ENCODE results near the gene STARD3NL.
"Not testable (repeated sequence)": the region's sequence is repeated elsewhere in the genome, so short reads cannot be mapped to it uniquely, and the experiment has no call there.

The STARD3NL gene

DNA sequence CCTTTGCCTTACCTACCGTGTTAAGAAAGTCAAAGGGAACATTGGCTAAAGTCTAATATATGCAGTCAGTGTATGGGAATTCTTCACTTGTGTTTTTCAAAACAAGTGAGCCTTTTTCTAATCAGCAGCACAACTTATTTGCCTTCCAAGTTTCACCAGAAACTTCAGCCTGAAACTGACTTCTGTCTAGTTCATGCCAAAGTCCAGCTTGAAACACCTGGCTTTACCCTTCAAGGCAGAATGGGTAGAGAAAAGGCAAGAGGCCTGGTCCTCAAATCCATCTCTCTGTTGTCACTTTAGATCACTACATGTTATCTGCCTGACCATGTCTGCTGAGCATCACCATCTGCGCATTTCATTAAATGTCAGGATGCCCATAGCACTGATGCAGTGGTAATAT lies 92.4 kb downstream of the STARD3NL start:
- not testable (repeated sequence) for DNase-seq

GRCh38 chr7:38273286-38273995 lies 95.4 kb downstream of the STARD3NL start, which contains the start of gene TARP:
Gene TARP (minus strand): TSS chr7:38273636.
- DNase-seq = no peak

GRCh38 chr7:38274486-38274885 lies 96.4 kb downstream of the STARD3NL start:
- DNase-seq = no peak

DNA sequence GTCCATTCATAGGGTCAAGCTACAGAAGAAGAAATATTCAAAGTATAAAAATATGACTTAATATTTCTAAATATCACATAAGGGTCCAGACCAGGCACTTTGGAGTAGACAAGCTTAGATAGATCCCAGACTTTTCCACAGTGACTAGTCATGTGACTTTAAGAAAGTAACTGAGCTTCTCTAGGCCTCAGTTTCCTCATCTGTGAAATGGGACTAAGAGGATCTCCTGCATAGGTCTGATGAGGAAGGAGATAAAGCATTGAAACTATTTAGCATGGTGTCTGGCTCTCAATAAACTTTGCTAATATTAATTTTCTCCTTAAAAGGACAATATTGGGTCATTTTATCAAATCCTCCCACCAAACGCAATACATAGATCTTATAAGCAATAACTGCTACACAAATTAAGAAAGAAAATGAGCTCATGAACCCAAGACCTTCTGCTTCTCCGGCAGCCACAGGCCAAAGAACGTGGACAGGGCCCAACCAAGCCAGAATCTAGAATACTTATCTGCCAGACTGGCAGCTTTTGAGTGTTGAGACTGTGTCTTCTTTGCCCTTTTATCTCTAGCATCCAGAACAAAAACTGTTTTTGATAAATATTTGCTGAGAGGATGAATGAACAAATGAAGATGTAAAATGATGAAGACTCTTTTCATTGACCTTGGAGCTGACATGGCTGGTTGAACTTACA lies 97.0 kb downstream of the STARD3NL start:
- no peak for DNase-seq

DNA sequence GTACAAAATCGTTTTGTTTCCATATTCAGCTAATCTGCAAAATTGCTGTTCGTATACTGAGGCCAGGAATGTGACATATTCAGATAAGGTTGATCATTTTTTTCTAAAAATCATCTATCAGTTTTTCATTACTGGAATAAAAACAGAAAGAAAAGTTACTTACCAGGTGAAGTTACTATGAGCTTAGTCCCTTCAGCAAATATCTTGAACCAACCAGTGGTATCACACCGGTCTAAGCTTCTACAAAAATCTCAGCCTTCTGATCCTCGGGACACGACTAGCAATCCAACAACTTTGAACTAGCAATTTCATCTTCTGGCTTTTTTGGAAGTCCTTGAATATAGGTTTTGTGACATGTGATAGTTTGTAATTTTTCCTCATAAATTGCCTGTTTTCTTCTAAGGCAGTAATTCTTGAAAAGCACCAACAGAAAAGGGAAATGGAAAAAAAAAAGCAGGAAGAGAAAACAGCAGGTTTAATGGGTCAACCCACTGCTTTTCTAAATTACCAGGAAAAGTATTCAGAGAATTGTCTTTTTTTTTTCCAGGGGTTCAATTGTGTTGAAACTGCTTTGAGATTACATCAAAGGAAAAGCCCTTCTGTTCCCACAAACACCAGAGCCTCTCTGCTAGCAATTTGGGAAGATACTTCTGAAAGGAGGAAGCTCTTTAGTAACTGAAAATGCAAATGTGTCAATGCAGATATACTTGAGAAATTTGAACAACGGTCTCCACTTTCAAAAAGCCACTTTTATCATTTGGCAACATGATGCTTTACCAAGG lies 98.2 kb downstream of the STARD3NL start:
- DNase-seq = no peak

DNA sequence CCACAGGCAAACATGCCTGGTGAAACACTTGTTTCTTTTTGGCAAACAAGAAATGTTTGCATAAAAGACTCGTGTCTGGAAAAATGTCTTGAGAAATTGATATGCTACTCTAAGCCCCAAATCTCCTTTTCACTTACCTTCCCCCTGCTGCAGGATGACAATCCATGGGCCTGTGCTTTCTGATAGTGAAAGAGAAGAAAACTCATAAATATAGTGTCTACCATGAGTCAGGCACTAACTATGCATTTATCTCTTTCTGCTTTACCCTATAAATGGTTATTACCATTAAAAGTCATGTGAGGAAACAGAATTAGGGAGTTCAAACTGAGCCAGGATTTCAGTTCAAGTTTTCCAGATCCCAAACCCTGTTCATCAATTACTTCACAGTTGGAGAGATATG lies 102.0 kb downstream of the STARD3NL start:
- no peak for DNase-seq
